GM19467 (cell line): Measurements from ENCODE around the gene SEZ6.

ENCODE experiments used
- ATAC-seq: cut with Tn5 transposase; IDR thresholded peaks from one replicate; pipeline ENCODE4 v1.9.1; 2021; ENCODE audit warnings: mild to moderate bottlenecking, moderate library complexity; ENCODE audit not compliant: unreplicated experiment

SEZ6 gene

GRCh38 chr17:29036584-29036983, 30.8 kb upstream of the SEZ6 start:
- ATAC-seq, result no peak

DNA sequence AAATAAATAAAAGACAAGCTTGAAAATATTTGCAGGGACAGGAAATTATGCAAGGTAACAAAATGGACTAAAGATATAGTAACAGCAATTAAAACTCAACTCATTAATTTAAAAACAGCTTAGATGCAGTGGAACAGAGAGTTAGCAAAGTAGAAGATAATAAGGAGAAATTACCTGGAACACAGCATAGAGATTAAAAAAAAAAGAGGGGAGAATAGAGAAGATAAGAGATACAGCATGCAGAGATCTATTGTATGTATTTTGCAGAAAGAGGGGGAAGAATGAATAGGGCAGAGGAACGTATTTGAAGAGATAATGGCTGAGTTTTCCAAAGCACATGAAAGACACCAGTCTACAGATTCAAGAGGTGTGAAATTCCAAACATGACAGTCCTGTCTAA, 28.7 kb upstream of the SEZ6 start:
- ATAC-seq, result no peak

DNA sequence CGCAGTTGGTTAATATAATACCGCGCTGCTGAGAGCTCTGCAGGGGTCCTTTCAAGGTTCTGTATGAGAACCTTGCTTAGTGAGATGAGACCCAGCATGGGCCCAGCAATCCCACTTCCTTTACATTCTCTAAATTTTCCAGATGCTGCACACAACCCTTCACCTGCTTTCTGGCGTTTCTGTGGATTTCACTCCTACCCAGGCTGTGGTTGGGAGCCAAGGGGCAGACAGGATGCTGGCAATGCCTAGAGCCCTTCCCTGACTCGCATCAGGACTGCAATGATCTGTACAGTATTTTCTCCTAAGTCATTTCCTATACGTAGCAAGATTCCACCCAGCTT, 27.0 kb upstream of the SEZ6 start:
- ATAC-seq, result no peak

DNA sequence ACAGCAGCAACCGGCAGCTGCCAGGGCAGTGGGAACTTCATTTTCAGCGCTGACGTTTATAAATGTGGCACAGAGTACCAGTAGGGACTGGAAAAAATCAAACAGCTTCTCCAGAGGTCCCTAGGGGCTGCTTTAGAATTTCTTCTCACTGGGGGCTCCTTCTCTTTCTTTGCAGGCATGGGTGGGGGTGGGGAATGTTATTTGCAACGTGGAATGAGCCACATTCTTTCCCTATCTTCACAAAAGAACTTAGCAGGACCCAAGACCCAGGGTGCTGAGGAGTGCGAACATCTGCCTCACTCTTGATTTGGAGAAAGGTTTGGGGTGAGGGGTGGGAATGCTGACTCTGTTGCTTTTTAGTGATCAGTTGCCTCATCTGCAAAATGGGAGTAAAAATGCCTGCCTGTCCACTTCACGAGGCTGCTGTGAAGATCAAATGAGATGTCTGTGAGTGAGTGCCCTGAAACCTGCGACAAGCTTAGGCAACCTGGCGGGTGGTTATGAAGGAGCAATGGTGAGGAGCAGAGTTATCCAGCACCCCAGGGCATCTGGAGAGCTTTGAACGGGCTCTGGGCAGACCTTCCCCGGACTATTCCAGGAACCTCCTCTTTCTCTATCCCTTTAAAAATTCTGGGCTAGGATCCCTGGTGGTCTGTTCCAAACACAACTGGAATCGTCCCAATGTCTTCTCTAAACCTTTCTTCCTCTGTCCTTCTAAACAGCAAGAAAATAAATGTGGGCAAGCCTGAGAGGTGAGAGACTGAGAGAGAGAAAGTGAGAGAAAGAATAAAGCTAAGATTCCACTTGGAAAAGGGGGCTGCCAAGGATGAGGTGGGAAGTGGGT, 26.4 kb upstream of the SEZ6 start:
- ATAC-seq, result no peak

DNA sequence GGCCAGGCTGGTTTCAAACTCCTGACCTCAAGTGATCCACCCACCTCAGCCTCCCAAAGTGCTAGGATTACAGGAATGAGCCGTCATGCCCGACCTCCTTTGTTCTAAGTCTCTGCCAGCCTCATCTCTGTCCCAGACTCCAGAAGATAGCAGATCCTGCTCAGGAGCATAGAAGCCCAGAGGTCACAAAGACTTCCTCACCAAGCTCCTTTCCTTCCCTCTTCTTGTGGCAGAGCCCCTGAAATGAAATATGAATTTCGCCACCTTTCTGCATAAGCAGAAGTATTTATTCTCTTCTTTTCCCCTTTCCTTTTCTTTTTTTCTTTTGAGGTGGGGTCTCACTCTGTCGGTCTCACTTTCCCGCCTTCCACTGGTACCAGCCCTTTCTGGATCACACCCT, 25.7 kb upstream of the SEZ6 start:
- no peak for ATAC-seq

DNA sequence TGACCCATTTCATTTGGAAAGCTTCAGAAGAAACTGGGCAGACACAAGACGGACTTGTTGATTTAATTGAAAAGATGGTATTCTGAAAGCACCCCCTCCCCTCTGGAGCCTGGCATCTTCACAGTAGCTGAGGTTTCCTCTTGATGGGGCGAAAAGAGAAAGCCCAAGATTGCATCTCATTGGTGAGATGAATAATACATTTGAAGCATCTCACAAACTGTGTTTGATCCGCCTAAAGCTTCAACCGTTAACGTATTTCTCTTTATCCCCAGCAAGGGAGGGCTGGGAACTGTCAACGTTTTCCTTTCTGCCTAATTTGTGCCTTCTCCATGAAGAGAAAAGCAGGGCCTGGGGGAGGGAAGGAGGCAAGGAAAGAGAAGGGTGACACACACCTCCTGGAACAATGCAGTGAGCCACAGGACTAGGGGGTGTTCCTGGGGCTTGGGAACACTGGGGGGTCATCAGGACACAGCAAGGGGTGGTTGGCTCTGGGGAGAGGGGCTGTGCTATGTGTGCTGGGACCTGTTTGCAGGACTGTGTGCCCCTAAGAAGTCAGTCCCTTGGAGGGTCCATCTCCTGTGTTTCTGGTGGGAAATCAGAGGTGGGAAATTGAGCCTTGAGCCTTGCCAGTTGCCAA, 18.6 kb upstream of the SEZ6 start:
- no peak for ATAC-seq

GRCh38 chr17:29022074-29022473, 16.2 kb upstream of the SEZ6 start:
- ATAC-seq, result no peak

DNA sequence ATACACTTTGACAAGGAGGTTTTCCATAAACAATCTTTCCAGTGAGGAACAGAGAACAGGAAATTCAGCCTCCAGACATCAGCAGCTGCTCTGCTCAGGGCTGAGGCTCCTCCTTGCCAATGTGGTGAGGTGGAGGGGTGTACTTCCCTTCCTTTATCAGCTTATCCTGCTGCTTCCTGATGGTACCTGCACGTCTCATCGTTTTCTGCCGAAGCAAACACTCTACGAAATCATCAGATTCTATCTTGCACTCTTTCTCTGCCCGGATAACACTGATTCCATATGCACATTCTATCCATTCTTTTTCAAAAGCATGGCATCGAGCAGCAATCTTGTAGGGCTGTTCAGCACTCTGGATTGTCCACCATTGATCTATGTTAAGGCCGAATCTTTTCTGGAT, 15.4 kb upstream of the SEZ6 start:
- ATAC-seq, result no peak

GRCh38 chr17:29020576-29020975, 14.7 kb upstream of the SEZ6 start:
- no peak for ATAC-seq

DNA sequence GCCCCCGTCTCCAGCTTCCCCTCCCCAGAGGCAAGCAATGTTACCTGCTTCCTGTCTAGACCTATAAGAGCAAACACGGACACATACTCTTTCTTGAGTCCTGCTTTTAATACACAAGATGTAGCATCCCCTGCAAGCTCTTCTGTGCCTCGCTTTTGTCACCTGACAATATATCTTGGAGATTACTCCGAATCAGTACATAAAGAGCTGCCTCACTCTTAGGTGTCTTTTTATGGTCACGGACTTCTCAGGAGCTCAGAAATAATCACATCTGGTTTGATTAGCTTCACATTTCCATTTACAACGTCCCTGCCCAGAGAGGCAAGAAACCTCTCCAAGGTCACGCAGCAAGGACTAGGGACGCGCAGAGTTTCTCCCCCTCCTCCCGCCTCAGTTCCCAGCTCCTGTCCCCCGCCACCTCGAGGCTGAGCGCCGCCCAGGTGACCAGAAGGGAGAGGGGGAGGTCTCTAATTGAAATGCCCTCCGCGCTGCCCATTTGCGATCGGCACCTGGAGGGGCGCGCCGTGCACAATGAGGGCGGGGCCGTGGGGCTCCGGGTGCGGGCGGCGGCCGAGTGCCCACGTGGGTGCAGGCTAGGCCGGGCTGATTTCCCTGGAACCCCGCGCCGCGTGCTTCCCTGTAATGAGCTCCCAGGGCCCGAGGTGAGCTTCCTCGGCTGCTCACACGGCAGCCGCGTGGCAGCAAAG, 13.8 kb upstream of the SEZ6 start:
- no peak for ATAC-seq

DNA sequence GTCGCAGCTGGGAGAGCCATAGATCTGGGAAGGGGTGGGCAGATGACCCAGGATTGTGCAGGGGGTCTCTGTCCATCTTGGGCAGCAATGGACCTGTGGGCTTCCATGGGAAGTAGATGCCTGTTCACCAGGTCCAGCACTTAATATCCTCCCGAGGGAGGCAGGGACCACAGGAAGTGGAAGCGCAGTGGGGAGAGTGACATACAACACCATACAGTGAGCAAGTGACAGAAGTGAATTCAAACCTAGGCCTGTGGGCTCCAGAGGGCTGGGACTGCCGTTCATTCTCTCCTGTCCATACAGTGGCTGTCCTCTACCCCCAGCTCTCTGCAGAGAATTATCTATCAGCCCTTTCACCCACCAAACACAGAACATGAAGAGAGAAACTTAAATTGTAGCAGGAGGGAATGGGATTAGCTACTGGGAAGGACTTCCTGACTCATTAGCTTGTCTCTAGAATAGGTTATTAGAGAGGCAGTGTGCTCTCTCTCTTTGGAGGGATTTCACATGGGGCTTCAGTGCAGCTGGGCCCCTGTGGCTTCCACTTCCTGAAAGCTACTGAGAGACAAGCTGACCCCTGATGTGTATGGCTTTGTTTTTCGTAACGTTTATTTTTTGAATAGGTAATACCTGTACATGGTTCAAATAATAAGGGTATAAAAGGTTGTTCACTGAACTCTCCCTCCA, 13.1 kb upstream of the SEZ6 start:
- no peak for ATAC-seq

DNA sequence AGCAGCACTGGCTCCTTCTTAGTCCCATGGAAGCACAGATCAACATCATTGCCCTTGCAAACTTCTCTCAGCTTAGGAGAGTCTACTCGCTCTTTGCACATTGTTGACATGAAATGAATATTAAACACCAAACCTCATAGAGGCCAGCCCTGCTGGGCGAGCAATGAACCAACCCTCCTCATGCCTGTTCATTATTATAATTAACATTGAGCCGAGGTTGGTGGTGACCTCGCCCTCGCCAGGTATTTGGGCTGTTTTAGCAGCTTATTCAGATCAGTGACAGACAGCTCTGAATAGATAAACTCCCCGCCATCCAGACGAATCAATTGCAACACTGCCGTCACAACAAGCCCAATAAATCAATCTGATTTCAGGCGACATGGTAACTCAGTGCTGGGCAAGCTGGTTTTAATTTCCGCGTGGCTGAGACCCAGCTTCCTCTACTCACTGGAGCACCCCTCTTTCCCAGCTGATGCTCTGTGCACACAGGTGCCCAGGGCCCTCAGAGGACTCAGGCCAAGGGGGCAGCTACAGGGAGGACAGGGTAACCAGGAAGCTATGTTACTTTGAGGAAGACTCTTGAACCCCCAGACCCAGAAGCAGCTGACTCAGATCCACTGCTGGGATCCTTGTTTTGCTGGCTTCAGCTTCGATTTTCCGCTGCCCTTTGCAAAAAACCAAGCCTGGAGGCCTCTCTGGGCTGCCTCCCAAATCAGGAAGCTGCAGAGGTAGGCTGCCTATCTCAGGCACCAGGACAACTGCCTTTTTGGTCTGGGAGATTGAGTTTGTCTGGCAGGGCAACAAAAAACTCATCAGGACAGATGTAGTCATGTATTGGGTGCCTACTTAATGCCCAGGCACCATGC, 10.7 kb upstream of the SEZ6 start:
- ATAC-seq, result no peak

DNA sequence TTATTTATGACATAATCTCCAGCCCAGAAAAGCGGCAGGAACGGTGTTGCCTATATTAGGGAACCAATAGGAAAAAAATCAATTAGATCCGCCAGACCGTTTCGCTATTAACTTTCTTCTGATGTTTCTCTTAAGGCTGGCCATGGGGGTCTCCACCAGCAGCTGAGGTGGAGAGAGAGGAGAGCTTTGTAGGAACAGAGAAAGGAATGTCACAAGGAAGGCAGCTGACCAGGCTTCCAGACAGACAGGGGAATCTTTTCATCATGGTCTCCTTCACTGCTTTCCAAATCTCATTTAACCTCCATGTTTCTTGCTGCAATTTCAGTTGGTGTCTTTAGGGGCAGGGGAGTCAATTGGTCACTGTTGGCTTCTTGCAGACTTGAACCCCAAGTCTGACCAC, 8.9 kb upstream of the SEZ6 start:
- no peak for ATAC-seq

DNA sequence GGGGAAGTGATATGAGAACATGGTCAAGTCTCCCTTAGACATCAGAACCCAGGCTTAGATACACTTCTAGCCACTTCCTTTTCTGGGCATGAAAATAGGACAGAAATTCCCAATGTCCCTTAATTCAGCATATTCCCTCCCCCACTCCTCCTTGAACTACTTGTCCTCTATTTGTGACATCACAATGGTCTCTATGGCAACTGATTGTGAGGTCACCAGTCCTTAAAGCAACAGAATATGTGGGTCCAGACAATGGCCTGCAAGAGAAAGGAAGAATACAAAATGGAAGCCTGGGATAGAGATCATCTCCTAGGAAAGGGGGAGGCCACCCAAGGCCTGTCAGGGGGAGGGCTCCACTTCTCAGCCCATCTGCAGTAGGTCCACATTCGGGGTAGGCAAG, 6.7 kb upstream of the SEZ6 start:
- ATAC-seq, result no peak

GRCh38 chr17:29010586-29010985, 4.8 kb upstream of the SEZ6 start:
- ATAC-seq, result no peak

GRCh38 chr17:29010129-29010528, 4.3 kb upstream of the SEZ6 start:
- ATAC-seq, result no peak

DNA sequence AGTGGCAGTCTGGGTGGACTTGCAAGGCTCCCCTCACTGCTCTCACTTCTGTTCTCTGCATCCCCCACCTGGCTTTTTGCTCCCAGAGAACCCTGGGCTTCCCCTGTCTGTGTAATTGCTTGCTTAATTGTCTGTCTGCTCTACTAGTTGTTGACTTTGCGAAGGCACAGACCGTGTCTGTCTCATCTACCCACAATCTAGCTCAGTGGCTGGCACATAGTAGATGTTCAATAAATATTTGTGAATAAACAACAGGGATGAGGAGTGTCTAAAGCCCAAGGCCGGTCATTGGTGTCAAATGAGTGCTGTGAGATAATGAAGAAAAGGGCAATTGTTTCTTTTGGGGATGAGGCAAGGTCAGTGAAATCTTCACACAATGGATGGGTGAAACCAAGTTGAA, 2.8 kb upstream of the SEZ6 start:
- ATAC-seq, result no peak

DNA sequence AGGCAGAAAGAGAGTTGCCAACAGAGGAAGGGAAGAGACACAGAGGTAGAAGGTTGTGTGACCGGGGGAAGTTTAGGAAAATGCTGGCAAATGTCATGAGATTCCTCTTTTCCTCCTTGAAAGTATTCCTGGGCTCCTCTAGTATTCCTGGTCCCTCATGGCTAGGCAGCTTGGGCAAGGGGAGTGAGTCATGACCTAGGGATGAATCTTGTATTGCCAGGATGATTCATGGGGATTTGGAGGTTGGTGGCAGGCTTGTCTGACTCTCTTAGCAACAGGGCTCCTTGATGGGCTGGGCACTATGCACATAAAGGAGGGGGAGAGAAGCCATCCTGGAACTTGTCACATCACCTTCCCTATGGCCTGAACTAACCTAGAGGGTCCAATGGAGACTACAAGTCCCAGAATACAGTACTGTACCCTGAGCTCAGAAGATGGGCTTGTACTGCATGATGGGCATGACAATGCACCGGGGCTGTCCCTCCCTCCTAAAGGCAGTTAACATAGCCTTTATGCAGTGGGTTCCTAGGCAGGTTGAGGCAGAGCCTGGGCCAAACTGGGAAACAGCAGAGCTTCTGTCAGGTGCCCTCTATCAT, 2.1 kb upstream of the SEZ6 start:
- ATAC-seq, result no peak

DNA sequence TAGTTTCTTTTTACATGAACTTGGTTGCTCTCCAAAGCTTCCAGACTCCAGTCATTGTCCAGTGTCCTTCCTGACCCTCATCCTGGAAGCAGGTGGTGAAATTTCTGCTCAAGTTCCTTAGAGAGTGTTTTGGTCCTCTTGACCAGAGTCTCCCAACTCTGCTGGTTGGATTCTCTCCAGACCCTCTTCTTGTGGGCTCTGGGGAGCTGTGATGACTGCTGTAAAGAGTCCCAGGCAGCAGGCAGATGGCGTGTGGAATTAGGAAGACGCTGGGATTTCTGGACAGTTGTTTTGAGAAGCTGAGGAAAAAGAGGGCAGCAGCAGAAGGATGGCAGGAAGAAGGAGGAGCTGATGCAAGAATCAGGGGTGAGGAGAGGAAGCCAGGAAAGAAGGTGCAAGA, 1.6 kb upstream of the SEZ6 start:
- no peak for ATAC-seq

DNA sequence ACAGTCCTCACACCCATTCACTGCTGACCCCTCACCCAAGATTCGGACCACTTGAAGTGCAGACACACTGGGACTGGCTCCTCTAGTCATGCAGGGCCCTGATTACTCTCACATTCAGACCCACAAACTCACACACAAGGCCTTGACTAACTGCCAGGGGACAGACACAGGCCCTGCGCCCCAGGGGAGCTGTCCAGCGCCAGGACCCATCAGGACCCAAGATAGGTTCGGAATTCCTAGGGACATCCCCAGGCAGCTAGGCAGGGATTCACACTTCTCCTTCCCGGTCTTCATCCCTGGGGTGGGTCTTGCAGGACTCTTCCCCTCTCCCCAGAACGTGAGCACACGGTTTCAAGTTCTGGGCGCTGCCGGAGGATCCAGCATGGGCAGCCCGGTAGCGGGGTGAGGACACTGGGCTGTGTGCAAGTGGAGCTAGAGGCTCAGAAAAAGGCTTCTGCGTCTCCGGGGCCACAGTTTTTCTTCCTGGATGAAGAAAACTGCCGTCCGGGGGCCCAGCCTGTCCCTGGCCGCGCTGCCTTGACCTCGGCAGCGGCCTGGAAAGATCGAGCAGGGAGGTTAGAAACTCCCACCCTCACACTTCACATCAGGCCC, 1.6 kb downstream of the SEZ6 start:
- ATAC-seq, result no peak
